Left ventricle myocardium inferior (tissue), 1 donor: Measurements from ENCODE around the gene SPON1. TPM values are rescaled to one million over a fixed set of nuclear protein-coding genes. Genes with fewer than 3 reads are reported as not detected.
"Not testable (repeated sequence)": the region's sequence is repeated elsewhere in the genome, so short reads cannot be mapped to it uniquely, and the experiment has no call there.

Experiments used
- DNase-seq: peaks from one replicate; pipeline ENCODE4 v3.0.0-alpha.2; 2020
- H3K27ac ChIP-seq: fragments of 200-600 bp; replicated peaks from 2 replicates; pipeline ENCODE4 v1.8.0; 2021
- H3K27me3 ChIP-seq: fragments of 200-600 bp; 2 replicates; pipeline ENCODE4 v1.8.0; 2021; ENCODE audit warnings: low read depth
- H3K36me3 ChIP-seq: fragments of 200-600 bp; 2 replicates; pipeline ENCODE4 v1.8.0; 2021
- H3K4me1 ChIP-seq: fragments of 200-600 bp; 2 replicates; pipeline ENCODE4 v1.8.0; 2021
- H3K4me3 ChIP-seq: fragments of 200-600 bp; 2 replicates; pipeline ENCODE4 v1.8.0; 2021; ENCODE audit warnings: mild to moderate bottlenecking, moderate library complexity
- H3K9me3 ChIP-seq: fragments of 200-600 bp; replicated peaks from 2 replicates; pipeline ENCODE4 v1.8.0; 2021
- intact Hi-C: fragments of 100-400 bp; cut with micrococcal nuclease; formaldehyde crosslinking; loops from one replicate; pipeline ENCODE4 v1.11.0; 2022
- total RNA-seq: library from RNA; stranded (reverse); fragmentation: NEBNext Ultra II Directional; extraction: Animal tissue kit (Norgen Biotek cat#: 25700); gene quantifications from one replicate; pipeline ENCODE4 v1.2.1, GENCODE V29; 2021
- TF ChIP-seq, protein P1 (sequence below): fragments of 200-600 bp; IDR thresholded peaks from 2 replicates; pipeline ENCODE4 v1.8.0; 2021; ENCODE audit warnings: antibody characterized with exemption, mild to moderate bottlenecking, borderline replicate concordance
- donor health status: DM: no; HTN: yes; CAD: no; lungs with severe emphysema.

The SPON1 gene
- total RNA-seq, 1 donor from 2014 or later = 9.4 TPM

DNA sequence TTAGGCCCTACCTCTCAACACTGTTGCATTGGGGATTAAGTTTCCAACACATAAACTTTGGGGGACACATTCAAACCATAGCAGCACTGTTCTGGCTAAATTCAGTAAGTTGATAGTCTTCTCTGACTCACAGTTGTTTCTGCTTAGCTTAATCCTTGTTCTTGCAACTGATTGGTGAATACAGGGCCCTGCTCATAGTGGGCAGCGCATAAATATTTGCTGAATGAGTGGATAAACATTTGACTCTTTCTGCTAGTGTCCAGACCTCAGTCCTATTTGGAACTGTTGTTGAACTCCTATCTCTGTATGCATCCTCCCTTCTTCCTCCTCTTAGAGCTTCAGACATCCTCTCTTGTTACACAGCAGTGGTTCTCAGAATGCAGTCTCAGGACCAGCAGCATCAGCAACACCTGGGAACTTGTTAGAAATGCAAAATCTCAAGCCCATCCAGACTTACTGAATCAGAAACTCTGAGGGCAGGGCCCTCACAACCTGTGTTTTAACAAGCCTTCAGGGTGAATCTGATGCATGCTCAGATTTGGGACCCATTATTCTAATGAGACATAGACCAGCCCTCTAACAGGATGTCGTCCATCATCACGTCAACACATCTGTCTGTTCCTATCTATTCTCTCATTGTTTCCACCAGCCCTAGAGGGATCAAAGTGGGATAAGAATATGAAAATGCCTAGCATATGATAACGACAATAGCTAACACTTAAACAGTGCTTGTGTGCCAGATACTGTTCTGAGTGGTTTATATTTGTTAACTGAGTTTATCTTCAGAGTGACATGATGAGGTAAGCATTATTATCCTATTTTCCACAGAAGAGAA lies 22.3 kb downstream of the SPON1 start:
- Histone ChIP-seq H3K27ac (no peak overlapping the region), H3K27me3 (peaks cover 55% of the 10 kb centered on the region), H3K4me3 (no peak overlapping the region), H3K36me3 (no peaks in the 10 kb centered on the region), H3K9me3 (no peaks in the 10 kb centered on the region), H3K4me1 (peaks cover 6% of the 10 kb centered on the region)
- intact Hi-C loops = no loop called here
- DNase-seq = no peak
- TF ChIP-seq, protein P1, sequence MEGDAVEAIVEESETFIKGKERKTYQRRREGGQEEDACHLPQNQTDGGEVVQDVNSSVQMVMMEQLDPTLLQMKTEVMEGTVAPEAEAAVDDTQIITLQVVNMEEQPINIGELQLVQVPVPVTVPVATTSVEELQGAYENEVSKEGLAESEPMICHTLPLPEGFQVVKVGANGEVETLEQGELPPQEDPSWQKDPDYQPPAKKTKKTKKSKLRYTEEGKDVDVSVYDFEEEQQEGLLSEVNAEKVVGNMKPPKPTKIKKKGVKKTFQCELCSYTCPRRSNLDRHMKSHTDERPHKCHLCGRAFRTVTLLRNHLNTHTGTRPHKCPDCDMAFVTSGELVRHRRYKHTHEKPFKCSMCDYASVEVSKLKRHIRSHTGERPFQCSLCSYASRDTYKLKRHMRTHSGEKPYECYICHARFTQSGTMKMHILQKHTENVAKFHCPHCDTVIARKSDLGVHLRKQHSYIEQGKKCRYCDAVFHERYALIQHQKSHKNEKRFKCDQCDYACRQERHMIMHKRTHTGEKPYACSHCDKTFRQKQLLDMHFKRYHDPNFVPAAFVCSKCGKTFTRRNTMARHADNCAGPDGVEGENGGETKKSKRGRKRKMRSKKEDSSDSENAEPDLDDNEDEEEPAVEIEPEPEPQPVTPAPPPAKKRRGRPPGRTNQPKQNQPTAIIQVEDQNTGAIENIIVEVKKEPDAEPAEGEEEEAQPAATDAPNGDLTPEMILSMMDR = no peak

DNA sequence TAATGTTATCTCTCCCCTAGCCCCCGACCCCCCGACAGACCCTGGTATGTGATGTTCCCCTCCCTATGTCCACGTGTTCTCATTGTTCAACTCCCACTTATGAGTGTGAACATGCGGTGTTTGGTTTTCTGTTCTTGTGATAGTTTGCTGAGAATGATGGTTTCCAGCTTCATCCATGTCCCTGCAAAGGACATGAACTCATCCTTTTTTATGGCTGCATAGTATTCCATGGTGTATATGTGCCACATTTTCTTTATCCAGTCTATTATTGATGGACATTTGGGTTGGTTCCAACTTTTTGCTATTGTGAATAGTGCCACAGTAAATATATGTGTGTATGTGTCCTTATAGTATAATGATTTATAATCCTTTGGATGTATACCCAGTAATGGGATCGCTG lies 24.2 kb downstream of the SPON1 start:
- H3K27me3 ChIP-seq = peaks cover 58% of the 10 kb centered on the region
- intact Hi-C loops, H3K27ac ChIP-seq, DNase-seq, H3K4me1 ChIP-seq, H3K4me3 ChIP-seq, H3K36me3 ChIP-seq, H3K9me3 ChIP-seq: not testable (repeated sequence)

DNA sequence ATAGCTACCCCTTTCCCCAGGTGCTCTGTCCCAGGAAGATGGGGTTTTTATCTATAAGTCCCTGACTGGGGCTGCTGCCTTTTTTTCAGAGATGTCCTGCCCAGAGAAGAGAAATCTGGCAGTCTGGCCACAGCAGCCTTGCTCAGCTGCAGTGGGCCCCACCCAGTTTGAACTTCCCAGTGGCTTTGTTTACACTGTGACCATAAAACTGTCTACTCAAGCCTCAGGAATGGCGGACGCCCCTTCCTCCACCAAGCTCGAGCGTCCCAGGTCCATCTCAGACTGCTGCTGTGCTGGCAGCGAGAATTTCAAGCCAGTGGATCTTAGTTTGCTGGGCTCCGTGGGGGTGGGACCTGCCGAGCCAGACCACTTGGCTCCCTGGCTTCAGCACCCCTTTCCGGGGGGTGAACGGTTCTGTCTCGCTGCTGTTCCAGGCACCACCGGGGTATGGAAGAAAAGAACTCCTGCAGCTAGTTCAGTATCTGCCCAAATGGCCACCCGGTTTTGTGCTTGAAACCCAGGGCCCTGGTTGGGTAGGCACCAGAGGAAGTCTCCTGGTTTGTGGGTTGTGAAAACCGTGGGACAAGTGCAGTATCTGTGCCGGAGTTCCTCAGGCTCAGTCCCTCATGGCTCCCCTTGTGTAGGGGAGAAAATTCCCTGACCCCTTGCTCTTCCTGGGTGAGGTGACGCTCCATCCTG lies 29.8 kb downstream of the SPON1 start:
- H3K4me1 ChIP-seq, H3K9me3 ChIP-seq, H3K36me3 ChIP-seq, intact Hi-C loops, H3K4me3 ChIP-seq, DNase-seq, H3K27ac ChIP-seq: not testable (repeated sequence)
- peaks cover 95% of the 10 kb centered on the region for H3K27me3 ChIP-seq

DNA sequence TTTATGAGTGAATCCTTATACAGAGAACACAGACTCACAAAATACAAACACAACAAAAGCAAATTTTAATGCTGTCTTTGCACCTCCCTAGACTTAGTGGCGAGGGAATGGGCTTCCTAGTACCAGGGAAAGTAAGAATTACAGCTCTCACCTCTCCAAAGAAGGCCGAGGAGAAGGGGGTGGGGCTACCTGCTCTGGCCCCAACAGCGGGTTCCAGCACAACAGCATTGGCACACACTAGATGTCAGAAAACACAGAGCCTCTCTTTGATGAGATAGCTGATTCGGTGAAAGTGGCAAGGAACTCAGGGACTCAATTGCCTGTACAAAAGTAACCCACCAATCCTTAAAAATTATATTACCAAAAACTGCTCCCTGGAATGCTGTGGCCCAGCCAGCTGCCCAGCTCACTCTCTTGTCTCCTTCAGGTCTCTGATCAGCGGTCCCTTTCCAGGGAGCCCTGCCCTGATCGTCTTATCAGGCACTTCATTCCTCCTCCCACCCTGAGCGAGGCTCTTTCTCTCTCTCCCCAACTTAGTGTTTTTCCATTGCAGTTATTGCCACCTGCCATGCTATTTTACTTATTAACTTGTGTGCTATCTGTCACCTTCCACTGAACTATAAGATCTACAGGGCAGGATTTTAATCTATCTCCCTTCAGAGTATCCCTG lies 30.7 kb downstream of the SPON1 start:
- no peak overlapping the region for H3K27ac ChIP-seq
- DNase-seq = no peak
- intact Hi-C loops = no loop called here
- H3K27me3 ChIP-seq = peaks cover 89% of the 10 kb centered on the region
- no peaks in the 10 kb centered on the region for H3K36me3 ChIP-seq
- TF ChIP-seq, protein P1 = no peak
- no peaks in the 10 kb centered on the region for H3K4me1 ChIP-seq
- H3K4me3 ChIP-seq = no peak overlapping the region
- no peaks in the 10 kb centered on the region for H3K9me3 ChIP-seq

DNA sequence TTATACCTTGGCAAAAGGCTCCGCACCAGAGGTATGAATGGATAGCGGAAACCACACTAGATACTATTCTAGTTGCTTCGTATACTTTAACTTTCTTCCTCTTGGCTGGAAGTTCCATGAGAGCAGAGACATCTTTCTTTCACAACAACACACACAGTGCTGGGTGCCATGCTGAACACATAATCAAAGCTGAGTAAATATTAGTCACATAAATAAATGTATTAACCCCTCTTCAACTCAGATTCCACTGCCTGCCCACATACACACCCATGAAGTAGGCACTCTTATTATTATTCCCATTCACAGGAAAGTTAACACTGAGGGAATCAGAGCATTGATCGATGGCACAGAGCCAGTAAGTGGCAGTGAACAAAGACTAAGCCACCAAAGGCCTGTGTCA lies 35.4 kb downstream of the SPON1 start:
- intact Hi-C loops = no loop called here
- peaks cover 19% of the 10 kb centered on the region for H3K9me3 ChIP-seq
- H3K36me3 ChIP-seq = no peaks in the 10 kb centered on the region
- no peak for DNase-seq
- no peaks in the 10 kb centered on the region for H3K4me1 ChIP-seq
- TF ChIP-seq, protein P1 = no peak
- peaks cover 82% of the 10 kb centered on the region for H3K27me3 ChIP-seq
- H3K27ac ChIP-seq = no peak overlapping the region
- H3K4me3 ChIP-seq = no peak overlapping the region

DNA sequence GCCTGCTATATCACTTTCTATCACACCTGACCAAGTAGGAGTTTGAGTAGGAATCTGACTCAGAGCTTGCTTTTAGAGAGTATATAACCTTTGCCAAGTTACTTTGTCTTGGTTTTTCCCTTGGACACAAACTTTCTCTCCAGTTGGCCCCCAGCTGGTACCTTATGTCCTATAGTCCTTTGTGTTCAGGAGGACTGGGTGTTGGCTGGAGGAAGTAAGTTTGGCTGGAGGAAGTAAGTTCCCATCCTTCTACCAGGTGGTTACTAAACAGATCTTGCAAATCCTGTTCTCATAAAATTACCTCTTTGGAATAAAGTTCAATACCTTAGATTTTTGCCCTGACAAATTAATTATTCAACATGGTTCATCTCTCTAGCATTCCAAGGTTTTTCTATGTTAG lies 37.2 kb downstream of the SPON1 start:
- H3K27me3 ChIP-seq = peaks cover 73% of the 10 kb centered on the region
- H3K9me3 ChIP-seq = peaks cover 27% of the 10 kb centered on the region
- H3K4me3 ChIP-seq = no peak overlapping the region
- intact Hi-C loops = no loop called here
- no peaks in the 10 kb centered on the region for H3K4me1 ChIP-seq
- DNase-seq = no peak
- no peak overlapping the region for H3K27ac ChIP-seq
- TF ChIP-seq, protein P1 = no peak
- H3K36me3 ChIP-seq = no peaks in the 10 kb centered on the region
